Smooth muscle cell (in vitro differentiated cells): ENCODE data around the gene SHC2. TPM values are rescaled to one million over a fixed set of nuclear protein-coding genes. Genes with fewer than 3 reads are reported as not detected.
"Not testable (repeated sequence)": the region's sequence is repeated elsewhere in the genome, so short reads cannot be mapped to it uniquely, and the experiment has no call there.

Source experiments
- DNase-seq: peaks from one replicate; lab custom pipeline; 2025; ENCODE audit not compliant: unreplicated experiment; lab: John Stamatoyannopoulos, UW
- H2AFZ ChIP-seq: fragments of 200-600 bp; sonication (generic); 2 replicates; pipeline ENCODE4 v1.6.0; 2016; ENCODE audit warnings: antibody characterized with exemption, low read depth, mild to moderate bottlenecking
- H3F3A ChIP-seq: fragments of 200-600 bp; sonication (generic); 2 replicates; pipeline ENCODE4 v1.6.0; 2017; ENCODE audit warnings: antibody characterized with exemption, low read depth
- H3K27ac ChIP-seq: fragments of 200-600 bp; sonication (generic); 2 replicates; pipeline ENCODE4 v1.5.1; 2016; ENCODE audit warnings: low read depth, mild to moderate bottlenecking
- H3K27me3 ChIP-seq: fragments of 200-600 bp; sonication (generic); 2 replicates; pipeline ENCODE4 v1.6.1; 2016; ENCODE audit warnings: low read depth, mild to moderate bottlenecking
- H3K36me3 ChIP-seq: fragments of 200-600 bp; sonication (generic); 2 replicates; pipeline ENCODE4 v1.5.1; 2016; ENCODE audit warnings: low read depth
- H3K4me1 ChIP-seq: fragments of 200-600 bp; sonication (generic); 2 replicates; pipeline ENCODE4 v1.5.1; 2016; ENCODE audit warnings: low read depth
- H3K4me2 ChIP-seq: fragments of 200-600 bp; sonication (generic); 2 replicates; pipeline ENCODE4 v1.6.0; 2016; ENCODE audit warnings: mild to moderate bottlenecking
- H3K4me3 ChIP-seq: fragments of 200-600 bp; sonication (generic); 2 replicates; pipeline ENCODE4 v1.5.1; 2016; ENCODE audit warnings: mild to moderate bottlenecking
- H3K79me2 ChIP-seq: fragments of 200-600 bp; sonication (generic); 2 replicates; pipeline ENCODE4 v1.6.0; 2016; ENCODE audit warnings: low read depth, mild to moderate bottlenecking
- H3K9ac ChIP-seq: fragments of 200-600 bp; sonication (generic); 2 replicates; pipeline ENCODE4 v1.6.0; 2016; ENCODE audit warnings: low read depth
- H3K9me3 ChIP-seq: fragments of 200-600 bp; sonication (generic); replicated peaks from 2 replicates; pipeline ENCODE4 v1.5.1; 2016; ENCODE audit warnings: low read depth
- H4K20me1 ChIP-seq: fragments of 200-600 bp; sonication (generic); 2 replicates; pipeline ENCODE4 v1.6.0; 2016; ENCODE audit warnings: low read depth
- WGBS: methylation state at CpG from one replicate; pipeline ENCODE4 v1.1.7; 2016; ENCODE audit warnings: low lambda C conversion rate; 5-methylcytosine and 5-hydroxymethylcytosine counted together
- polyA plus RNA-seq: library from polyadenylated mRNA; unstranded; fragments of >200 nt; fragmentation: Nextera tagmentation; extraction: Ambion mirVana; gene quantifications from 2 replicates; pipeline ENCODE4 v1.2.1, GENCODE V29; 2016
- total RNA-seq: library from RNA; depleted of rRNA; stranded (reverse); fragments of >200 nt; gene quantifications from 2 replicates; pipeline ENCODE4 v1.2.3, GENCODE V29; 2014
- TF ChIP-seq, protein P1 (sequence below): fragments of 200-600 bp; sonication (generic); IDR thresholded peaks from 2 replicates; pipeline ENCODE4 v1.5.1; 2017; ENCODE audit warnings: borderline replicate concordance, mild to moderate bottlenecking, antibody characterized with exemption; ENCODE audit not compliant: insufficient read depth, poor library complexity, severe bottlenecking

SHC2 gene
- total and polyA plus RNA-seq, 2 experiments from 2014 or later = 15.6 to 29.3 TPM

DNA sequence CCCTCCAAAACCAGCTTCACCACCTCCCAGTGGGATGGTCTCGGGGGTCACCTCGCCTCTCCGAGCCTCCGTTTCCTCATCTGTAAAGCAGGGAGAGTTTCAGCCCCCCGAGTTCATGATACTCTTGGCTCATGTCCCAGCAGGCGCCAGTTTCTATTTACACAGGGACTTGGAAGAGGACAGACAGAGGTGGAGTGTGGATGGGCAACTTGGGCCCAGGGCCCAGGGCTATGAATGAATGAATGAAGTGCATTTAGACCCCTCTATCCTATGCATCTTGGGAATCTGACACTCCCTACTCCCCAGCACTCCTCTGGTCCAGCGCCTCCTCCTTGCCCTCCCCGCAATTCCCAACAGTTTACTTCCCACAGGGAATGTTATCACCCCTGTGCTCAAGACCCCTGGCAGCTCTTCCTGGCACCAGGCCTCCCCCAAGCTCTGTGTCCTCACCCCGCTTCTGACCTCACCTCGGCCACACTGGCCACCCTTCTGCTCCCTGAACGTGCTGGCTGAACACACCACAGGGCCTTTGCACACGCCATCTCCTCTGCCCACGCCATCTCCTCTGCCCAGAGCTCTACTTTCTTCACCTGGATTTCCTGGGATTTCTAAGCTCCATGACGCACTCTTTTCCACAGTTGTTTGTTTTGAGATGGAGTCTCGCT is 46.9 kb downstream of the SHC2 start:
- TF ChIP-seq, protein P1, sequence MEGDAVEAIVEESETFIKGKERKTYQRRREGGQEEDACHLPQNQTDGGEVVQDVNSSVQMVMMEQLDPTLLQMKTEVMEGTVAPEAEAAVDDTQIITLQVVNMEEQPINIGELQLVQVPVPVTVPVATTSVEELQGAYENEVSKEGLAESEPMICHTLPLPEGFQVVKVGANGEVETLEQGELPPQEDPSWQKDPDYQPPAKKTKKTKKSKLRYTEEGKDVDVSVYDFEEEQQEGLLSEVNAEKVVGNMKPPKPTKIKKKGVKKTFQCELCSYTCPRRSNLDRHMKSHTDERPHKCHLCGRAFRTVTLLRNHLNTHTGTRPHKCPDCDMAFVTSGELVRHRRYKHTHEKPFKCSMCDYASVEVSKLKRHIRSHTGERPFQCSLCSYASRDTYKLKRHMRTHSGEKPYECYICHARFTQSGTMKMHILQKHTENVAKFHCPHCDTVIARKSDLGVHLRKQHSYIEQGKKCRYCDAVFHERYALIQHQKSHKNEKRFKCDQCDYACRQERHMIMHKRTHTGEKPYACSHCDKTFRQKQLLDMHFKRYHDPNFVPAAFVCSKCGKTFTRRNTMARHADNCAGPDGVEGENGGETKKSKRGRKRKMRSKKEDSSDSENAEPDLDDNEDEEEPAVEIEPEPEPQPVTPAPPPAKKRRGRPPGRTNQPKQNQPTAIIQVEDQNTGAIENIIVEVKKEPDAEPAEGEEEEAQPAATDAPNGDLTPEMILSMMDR = no peak
- DNase-seq = no peak
- H3K4me3 ChIP-seq = no peak overlapping the region
- H3K9me3 ChIP-seq = no peaks in the 10 kb centered on the region
- H4K20me1 ChIP-seq = no peaks in the 10 kb centered on the region
- no peak overlapping the region for H3K4me2 ChIP-seq
- H3K4me1 ChIP-seq = peaks cover 22% of the 10 kb centered on the region
- peaks cover 13% of the 10 kb centered on the region for H3K27me3 ChIP-seq
- H3K9ac ChIP-seq = no peak overlapping the region
- no peaks in the 10 kb centered on the region for H3K79me2 ChIP-seq
- H2AFZ ChIP-seq = no peak overlapping the region
- 96% methylated on average over 15 of the region's 15 CpGs for WGBS
- no peaks in the 10 kb centered on the region for H3F3A ChIP-seq
- H3K36me3 ChIP-seq = no peaks in the 10 kb centered on the region
- H3K27ac ChIP-seq = no peak overlapping the region

DNA sequence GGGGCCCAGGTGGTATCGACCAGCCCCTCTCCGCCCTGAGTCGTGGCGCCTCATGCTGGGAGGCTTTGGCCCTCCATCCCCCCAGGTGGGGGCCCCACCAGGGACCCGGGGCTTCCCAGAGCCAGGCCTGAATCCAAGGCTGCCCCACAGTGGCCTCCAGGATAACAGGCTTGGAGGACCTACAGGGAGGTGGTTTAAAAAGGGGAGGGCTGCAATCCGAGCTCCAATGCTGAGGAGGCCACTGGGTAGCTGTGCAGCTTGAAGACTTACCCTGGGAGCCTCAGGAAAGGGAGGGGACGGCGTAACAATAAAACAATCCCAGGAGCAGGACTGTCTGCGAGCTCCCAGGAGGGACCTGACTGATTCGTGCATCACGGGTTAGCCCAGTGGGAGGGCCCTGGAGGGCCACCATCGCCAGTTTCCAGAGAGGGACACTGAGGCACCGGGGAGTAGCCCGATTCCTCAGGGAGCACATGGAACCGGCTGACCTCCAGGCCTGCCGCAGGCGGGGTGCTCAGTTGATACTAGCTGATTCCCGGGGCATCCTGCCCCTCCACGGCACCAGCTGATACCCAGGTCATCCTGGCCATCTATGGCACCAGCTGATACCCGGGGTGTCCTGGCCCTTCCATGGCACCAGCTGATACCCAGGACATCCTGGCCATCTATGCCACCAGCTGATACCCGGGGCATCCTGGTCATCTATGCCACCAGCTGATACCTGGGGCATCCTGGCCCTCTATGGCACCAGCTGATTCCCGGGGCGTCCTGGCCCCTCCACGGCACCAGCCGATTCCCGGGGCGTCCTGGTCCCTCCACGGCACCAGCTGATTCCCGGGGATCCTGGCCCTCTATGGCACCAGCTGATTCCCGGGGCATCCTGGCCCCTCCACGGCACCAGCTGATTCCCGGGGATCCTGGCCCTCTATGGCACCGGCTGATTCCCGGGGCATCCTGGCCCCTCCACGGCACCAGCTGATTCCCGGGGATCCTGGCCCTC is 48.2 kb downstream of the SHC2 start:
- Histone ChIP-seq H3K4me1 (peaks cover 16% of the 10 kb centered on the region), H3K9me3 (no peaks in the 10 kb centered on the region), H3K79me2 (no peaks in the 10 kb centered on the region), H3K36me3 (no peaks in the 10 kb centered on the region), H2AFZ (no peak overlapping the region), H4K20me1 (no peaks in the 10 kb centered on the region), H3K27me3 (peaks cover 13% of the 10 kb centered on the region), H3K4me2 (no peak overlapping the region), H3K27ac (no peak overlapping the region), H3K4me3 (no peak overlapping the region), H3F3A (no peaks in the 10 kb centered on the region), H3K9ac (no peak overlapping the region)
- 75% methylated on average over 36 of the region's 36 CpGs for WGBS
- TF ChIP-seq, protein P1 = no peak
- DNase-seq = no peak

DNA sequence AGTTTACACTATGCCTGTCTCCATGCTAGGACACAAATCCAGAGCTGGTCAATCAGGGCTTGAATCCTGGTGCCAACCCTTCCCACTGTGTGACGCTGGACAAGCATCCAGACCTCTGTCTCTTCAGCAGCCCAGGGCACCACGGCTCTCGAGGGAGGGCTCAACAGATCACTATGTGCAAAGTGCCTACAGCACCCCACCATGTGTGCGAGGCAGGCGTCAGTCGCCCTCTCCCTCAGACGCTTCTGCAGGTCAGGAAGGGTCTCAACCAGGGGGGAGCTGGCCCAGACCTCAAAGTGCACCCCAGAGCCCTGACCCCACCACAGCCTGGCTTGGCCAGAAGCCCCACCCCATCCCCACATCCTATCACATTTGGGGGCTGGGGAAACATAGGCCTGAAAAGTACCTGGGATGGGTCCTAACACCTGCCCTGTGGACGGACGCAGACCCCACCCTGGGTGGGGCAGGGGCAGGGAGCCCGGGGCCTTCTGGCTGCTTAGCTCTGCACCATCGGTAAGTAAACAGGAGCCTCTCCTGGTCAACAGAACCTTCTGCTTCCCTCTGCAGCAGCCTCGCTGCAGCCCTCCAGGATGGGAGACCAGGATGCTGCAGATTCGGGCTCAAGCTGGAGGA is 49.0 kb downstream of the SHC2 start:
- H4K20me1 ChIP-seq = no peaks in the 10 kb centered on the region
- no peak overlapping the region for H2AFZ ChIP-seq
- H3K4me3 ChIP-seq = no peak overlapping the region
- H3K9me3 ChIP-seq = no peaks in the 10 kb centered on the region
- no peak for DNase-seq
- no peaks in the 10 kb centered on the region for H3K79me2 ChIP-seq
- H3K4me1 ChIP-seq = peaks cover 9% of the 10 kb centered on the region
- H3K27me3 ChIP-seq = peaks cover 13% of the 10 kb centered on the region
- no peaks in the 10 kb centered on the region for H3F3A ChIP-seq
- TF ChIP-seq, protein P1 = no peak
- no peak overlapping the region for H3K9ac ChIP-seq
- WGBS = 80% methylated on average over 11 of the region's 13 CpGs
- no peaks in the 10 kb centered on the region for H3K36me3 ChIP-seq
- H3K27ac ChIP-seq = no peak overlapping the region
- no peak overlapping the region for H3K4me2 ChIP-seq

DNA sequence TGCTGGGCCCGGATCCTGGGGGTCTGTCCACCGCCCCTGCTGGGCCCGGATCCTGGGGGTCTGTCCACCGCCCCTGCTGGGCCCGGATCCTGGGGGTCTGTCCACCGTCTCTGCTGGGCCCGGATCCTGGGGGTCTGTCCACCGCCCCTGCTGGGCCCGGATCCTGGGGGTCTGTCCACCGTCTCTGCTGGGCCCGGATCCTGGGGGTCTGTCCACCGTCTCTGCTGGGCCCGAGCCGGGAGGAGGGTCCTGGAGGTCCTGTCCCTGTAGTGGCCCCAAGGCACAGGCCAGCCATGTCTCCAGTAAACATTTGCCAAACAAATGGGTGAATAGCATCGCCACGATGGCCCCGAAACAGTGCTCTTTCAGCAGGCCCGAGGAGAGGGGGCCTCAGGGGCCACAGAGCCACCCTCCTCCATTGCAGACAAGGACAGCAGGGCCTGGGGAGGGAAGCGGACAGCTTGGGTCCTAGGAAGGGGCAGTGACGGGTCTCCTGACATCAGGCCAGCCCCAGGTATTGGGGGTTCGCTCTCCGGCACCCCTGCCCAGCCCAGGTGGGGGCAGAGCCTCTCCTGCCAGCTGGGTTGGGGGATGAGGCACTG is 49.6 kb downstream of the SHC2 start:
- H3K9ac ChIP-seq, H3K4me1 ChIP-seq, H4K20me1 ChIP-seq, H3K79me2 ChIP-seq, H3K4me2 ChIP-seq, DNase-seq, H3K4me3 ChIP-seq, H3K36me3 ChIP-seq, H3K9me3 ChIP-seq, H3F3A ChIP-seq, H3K27ac ChIP-seq, H2AFZ ChIP-seq: not testable (repeated sequence)
- 94% methylated on average over 20 of the region's 22 CpGs for WGBS
- peaks cover 13% of the 10 kb centered on the region for H3K27me3 ChIP-seq
